CD4-positive, alpha-beta T cell treated with Interleukin-1 beta for 1 hour (primary cell): Measurements from ENCODE around the gene MACROD1.

Experiments
- DNase-seq, 2 donors: peaks; one replicate each; pipeline ENCODE4 v3.0.0-alpha.2; 2020 to 2022

Gene MACROD1

GRCh38 chr11:64029773-64030172 lies 136.1 kb downstream of the MACROD1 start:
- no peak for DNase-seq

DNA sequence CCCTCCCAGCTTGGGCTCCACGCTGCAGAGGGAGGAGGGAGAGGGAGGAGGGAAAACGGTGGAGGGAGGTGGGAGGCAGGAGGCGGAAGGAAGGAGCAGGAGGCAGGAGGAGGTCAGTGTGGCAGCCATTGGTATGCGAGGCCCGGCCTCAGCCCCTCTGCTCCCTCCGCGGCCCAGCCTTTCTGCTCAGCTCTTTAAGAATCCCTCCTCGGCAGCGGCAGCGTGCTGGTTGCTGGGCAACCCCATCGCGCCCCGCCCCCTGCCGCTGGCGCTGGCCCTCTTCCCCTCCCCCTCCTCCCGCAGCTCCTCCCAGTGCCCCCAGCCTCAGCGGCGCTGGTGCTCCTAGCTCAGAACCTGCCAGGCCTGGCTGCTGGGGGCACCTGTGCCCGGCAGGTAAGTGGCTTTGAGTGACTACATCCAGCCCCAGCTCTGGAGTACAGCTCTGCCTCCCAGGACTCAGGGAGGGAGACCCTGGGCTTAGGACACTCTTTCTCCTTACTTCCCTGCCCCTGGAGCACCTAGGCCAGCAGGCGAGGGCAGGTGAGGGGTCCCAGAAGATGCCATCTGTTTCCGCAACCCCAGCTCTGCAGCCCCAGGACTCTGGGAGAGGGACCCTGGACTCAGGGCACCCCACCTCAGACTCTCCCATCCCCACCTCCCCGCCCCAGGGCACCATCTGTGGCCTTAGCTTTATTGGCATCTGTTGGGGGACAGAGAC lies 137.4 kb downstream of the MACROD1 start:
- no peak for DNase-seq

DNA sequence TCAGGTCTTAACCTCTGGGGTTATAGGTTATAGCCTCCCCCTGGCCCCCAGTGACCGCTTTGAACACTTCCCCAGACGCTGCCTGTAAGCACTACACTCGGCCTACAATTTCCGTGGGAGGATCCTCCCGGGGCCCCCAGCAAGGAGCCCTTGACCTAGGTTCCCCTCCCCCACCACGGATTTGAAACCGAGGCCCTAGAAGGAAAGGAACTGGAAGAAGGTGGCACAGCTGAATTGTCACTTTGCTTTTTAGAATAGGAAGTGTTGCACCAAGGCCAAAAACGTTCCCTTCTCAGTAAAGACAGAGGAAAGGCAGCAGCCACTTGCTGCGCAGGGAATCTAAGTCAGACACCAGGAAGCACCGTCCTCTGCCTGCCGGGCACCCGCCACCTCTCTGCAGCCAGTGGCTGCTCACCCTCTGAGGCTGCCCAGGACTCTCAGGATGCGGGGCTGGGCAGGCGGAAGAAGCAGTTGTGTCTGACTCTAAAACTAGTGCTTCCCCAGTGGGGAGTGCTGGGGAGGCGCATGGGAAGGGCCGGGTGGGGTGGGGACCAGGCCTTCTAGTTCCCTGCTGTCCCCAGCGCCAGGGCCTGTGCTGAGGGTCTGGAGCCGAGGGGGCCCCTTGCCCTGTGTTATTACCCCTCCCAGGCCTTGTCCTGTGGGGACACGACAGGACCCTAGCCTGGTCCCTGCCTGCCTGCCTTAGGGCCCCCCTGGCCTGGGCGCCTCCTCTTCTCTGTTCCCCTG lies 138.1 kb downstream of the MACROD1 start:
- peak; percentile 4 to 17 for DNase-seq

DNA sequence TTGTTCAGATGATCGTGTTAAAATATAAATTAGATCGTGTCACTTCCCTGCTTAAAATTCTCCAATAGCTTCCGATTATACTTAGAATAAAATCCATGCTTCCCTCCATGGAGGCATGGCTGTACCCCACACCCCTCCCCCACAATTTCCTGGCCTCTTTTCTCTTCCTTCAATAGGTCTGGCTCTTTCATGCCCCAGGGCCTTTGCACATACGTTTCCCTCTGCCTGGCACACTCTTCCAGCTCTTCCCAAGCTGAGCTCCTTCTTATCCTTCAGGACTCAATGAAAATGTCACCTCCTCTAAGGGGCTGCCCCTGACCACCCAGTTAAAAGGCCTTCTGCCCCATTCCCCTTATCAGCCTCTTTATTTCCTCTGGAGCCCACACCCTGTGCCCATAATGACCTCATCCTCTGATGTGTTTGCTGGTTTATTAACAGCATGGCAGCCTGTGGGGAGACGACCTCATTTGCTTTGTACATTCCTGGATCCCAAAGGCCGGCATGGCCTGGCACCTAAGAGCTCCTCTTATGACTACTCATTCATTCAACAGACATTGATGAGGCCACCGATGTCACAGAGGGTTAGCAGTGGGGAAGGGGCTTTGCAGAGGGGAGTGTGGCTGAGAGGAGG lies 139.2 kb downstream of the MACROD1 start:
- no peak for DNase-seq

DNA sequence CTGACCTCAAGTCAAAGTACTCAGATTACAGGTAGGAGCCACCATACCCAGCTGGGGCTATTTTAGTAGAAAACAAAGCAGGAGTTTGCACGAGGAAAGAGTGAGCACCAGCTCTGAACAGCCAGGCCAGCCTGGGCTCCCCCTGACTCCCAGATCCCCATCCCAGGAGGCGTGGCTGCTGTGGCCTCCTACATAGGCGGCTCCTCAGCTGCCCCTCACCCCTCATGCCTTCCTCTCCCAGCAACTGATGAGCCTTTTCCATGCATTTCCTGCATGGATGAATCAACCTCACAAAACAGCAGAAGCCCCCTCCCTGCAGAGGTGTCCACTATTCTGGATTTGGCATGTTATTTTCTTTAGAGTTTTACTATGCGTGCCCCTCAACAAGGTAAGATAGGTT lies 140.7 kb downstream of the MACROD1 start:
- no peak for DNase-seq

- DNase-seq, result no peak
Measured at GRCh38 chr11:64023712-64024710, 141.9 kb downstream of the MACROD1 start.

GRCh38 chr11:64022125-64022784 lies 143.7 kb downstream of the MACROD1 start:
- DNase-seq, result no peak

GRCh38 chr11:64021757-64022093 lies 144.2 kb downstream of the MACROD1 start:
- DNase-seq, result no peak

DNA sequence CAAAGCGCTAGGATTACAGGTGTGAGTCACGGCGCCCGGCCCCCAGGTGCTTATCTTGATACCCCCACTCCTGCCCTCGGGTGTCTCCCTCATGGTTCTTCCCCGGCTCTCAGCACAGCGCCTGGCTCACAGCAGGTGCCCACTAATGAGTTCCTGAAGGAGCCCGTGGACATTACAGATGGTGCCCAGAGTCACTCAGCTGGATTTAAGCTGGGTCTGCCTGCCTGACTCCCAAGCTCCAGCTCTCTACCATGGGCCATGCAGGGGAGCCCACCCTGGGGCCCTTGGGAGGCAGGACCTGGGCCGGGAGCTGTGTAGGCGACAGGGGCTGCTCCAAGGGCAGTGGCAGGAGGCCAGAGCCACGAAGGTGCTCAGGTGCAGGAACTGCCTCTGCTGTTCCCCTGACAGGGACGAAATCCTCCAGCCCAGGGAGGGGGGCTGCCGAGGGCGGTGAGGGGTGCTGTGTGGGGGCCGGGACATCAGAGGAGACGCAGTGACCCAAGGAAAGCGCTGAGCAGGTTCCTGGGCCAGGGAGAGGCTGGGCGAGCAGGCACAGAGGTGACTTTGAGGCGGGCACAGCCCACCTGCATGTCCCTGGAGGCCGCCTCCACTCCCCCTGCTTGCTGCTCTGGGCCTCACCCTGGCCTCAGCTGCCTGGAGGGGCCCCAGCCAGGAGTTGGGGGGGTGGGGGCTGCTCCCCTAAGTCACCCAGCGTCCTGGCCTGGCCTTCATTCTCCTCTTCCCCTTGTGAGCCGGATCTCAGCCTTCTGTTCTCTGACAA lies 144.7 kb downstream of the MACROD1 start:
- DNase-seq, result no peak

DNA sequence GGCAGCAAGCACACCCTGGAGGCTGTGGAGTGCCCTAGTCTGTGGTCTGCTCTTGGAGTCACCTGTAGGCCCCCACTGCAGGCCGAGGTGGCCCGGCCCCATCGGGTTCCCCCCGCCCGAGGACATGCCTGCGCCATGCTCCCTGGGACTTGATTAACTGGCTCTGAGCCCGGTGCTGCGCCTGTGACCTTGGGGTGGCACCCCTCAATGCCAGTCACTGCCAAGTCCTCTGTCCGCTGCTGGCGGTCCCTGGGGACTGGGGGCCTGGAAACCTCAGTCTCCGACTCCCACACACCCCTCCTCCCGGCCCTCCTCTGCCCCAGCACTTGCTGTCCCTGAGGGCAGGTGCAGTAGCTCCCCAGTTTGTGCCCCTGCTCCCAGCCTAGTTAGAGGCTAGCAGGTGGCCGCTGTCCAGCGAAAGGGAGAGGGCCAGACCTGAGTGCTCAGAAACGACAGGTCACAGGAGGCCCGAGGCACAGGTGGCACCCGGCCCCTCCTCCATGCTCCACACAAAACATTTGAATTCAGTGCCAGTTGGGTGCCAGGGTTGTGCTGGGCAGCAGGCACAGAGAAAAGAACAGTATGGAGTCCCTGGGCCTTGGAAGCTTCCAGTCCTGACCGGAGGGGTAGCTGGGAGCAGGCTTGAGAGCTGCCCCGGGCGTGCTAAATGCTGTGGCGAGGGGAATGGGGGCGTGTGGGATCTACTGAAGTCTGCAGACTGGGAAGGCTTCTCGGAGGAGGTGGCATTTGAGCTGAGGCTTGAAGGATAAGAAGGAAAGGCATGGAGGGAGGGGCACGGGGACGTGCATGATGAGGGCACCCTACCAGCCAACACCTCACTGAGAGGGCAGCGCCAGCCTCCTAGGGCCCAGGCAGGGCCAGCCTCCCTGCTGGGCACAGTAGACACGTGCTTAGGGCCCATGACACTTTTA lies 146.5 kb downstream of the MACROD1 start:
- DNase-seq, result no peak

DNA sequence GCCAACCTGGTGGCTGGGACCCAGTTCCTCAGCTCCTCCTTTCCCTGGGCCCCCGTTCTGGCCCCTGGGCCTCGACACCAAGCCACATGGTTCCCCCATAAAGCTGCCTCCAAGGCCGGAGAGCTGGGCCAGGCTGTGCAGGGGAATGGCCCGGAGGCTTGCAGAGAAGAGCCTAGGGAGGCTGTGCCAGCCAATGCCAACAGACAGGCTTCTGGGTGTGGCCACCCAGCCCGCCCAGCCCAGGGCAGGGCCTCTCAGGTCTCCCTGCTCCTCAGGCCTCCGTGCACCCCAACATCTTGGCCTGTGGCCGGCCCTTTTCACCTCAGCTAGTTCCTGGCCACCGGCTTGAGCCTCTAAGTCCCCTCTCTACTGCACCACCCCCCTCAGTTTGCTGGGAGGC lies 147.6 kb downstream of the MACROD1 start:
- no peak for DNase-seq

- DNase-seq, result no peak
Measured at GRCh38 chr11:64017945-64018224, 148.0 kb downstream of the MACROD1 start.

GRCh38 chr11:64015935-64016845 lies 149.7 kb downstream of the MACROD1 start:
- no peak for DNase-seq

- no peak for DNase-seq
Measured at GRCh38 chr11:64015510-64015909, 150.4 kb downstream of the MACROD1 start.

DNA sequence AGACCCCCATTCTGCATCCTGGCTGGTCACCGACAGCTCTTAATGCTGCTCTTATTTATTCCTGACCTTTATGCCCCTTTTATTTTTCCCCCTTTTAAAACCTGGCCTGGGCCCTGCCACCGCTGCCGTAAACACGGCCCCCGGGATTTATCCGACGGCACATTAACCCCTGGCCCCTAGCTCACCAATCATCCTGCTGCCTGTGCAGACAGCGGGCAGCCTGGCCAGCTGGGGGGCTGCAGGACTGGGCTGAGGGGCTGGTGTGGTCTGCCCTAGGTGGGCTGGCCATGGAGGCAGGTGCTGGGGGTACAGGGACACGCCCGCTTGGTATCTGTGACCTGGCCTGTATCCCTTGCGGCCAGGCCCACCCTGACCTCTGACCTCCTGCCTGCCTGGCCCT lies 151.6 kb downstream of the MACROD1 start:
- no peak for DNase-seq

- no peak for DNase-seq
Measured at GRCh38 chr11:64013141-64013896, 152.6 kb downstream of the MACROD1 start.

GRCh38 chr11:64011371-64011770 lies 154.5 kb downstream of the MACROD1 start:
- DNase-seq, result no peak

- DNase-seq, result no peak
Measured at GRCh38 chr11:64010783-64011182, 155.1 kb downstream of the MACROD1 start.

- no peak for DNase-seq
Measured at GRCh38 chr11:64009710-64010109, 156.2 kb downstream of the MACROD1 start.
